Liver (tissue), 9 donors: ENCODE data around the gene SS18L1. TPM values are rescaled to one million over a fixed set of nuclear protein-coding genes. Genes with fewer than 3 reads are reported as not detected.

Source experiments
- DNase-seq: peaks from one replicate; pipeline ENCODE4 v3.0.0-alpha.2; 2017; ENCODE audit warnings: low spot score
- H3K27ac ChIP-seq, 2 donors: one replicate each; pipeline ENCODE4 v1.7.0; 2013; ENCODE audit warnings: inconsistent platforms in 2 of 2, low read length in 2 of 2, control low read depth in 1 of 2, low read depth in 1 of 2, mild to moderate bottlenecking in 1 of 2
- H3K27me3 ChIP-seq, 4 donors: one replicate each; pipeline versions ENCODE4 v1.6.1 to v1.7.0; 2013; ENCODE audit warnings: low read length in 3 of 4, inconsistent platforms in 1 of 4, mild to moderate bottlenecking in 1 of 4, moderate library complexity in 1 of 4; ENCODE audit not compliant: control insufficient read depth in 4 of 4, insufficient read depth in 4 of 4
- H3K36me3 ChIP-seq, 4 donors: one replicate each; pipeline versions ENCODE4 v1.6.1 to v1.7.0; 2013; ENCODE audit warnings: low read length in 3 of 4, mild to moderate bottlenecking in 3 of 4, low read depth in 1 of 4, moderate library complexity in 1 of 4; ENCODE audit not compliant: control insufficient read depth in 4 of 4, insufficient read depth in 3 of 4
- H3K4me1 ChIP-seq, 4 donors: one replicate each; pipeline versions ENCODE4 v1.6.1 to v1.7.0; 2013; ENCODE audit warnings: low read length in 3 of 4, mild to moderate bottlenecking in 3 of 4, moderate library complexity in 1 of 4; ENCODE audit not compliant: control insufficient read depth in 4 of 4, insufficient read depth in 4 of 4
- H3K4me3 ChIP-seq, 3 donors: one replicate each; pipeline versions ENCODE4 v1.6.1 to v1.7.0; 2013; ENCODE audit warnings: low read length in 3 of 3, control low read depth in 1 of 3, low read depth in 1 of 3, mild to moderate bottlenecking in 1 of 3
- H3K9ac ChIP-seq, 2 donors: one replicate each; pipeline ENCODE4 v1.7.0; 2013; ENCODE audit warnings: low read length in 2 of 2, mild to moderate bottlenecking in 2 of 2, moderate library complexity in 2 of 2, control low read depth in 1 of 2, low read depth in 1 of 2
- H3K9me3 ChIP-seq, 4 donors: one replicate each; pipeline versions ENCODE4 v1.6.1 to v1.7.0; 2013; ENCODE audit warnings: low read length in 3 of 4; ENCODE audit not compliant: control insufficient read depth in 4 of 4
- ATF3 ChIP-seq: IDR thresholded peaks from 2 replicates; pipeline ENCODE4 v1.6.1; 2016; ENCODE audit warnings: antibody characterized with exemption
- CTCF ChIP-seq: fragments of 150-350 bp; IDR thresholded peaks from 2 replicates; pipeline ENCODE4 v1.5.1; 2017; ENCODE audit warnings: improper control_type of control experiment, low read depth, low read length; ENCODE audit not compliant: missing input control
- EGR1 ChIP-seq, 2 donors: IDR thresholded peaks; 2 replicates each; pipeline ENCODE4 v1.6.1; 2016 to 2018; ENCODE audit warnings: antibody characterized with exemption in 2 of 2, low read depth in 2 of 2
- FOXA1 ChIP-seq: IDR thresholded peaks from 2 replicates; pipeline ENCODE4 v1.6.1; 2016; ENCODE audit warnings: antibody characterized with exemption
- FOXA2 ChIP-seq: IDR thresholded peaks from 2 replicates; pipeline ENCODE4 v1.6.1; 2016; ENCODE audit warnings: antibody characterized with exemption
- GABPA ChIP-seq, 2 donors: IDR thresholded peaks in 1 of 2; conservative IDR thresholded peaks in 1 of 2; 2 replicates each; pipeline ENCODE4 v1.6.1; 2016; ENCODE audit warnings: antibody characterized with exemption in 2 of 2, mild to moderate bottlenecking in 1 of 2, moderate library complexity in 1 of 2
- HNF4A ChIP-seq, 2 donors: conservative IDR thresholded peaks; 2 replicates each; pipeline ENCODE4 v1.6.1; 2016; ENCODE audit warnings: antibody characterized with exemption in 2 of 2, mild to moderate bottlenecking in 2 of 2
- HNF4G ChIP-seq: IDR thresholded peaks from 2 replicates; pipeline ENCODE4 v1.6.1; 2016; ENCODE audit warnings: antibody characterized with exemption
- JUND ChIP-seq, 2 donors: IDR thresholded peaks; 2 replicates each; pipeline ENCODE4 v1.6.1; 2016; ENCODE audit warnings: antibody characterized with exemption in 2 of 2
- NR2F2 ChIP-seq: IDR thresholded peaks from 2 replicates; pipeline ENCODE4 v1.6.1; 2016; ENCODE audit warnings: antibody characterized with exemption
- RAD21 ChIP-seq, 2 donors: IDR thresholded peaks; 2 replicates each; pipeline ENCODE4 v1.6.1; 2016; ENCODE audit warnings: antibody characterized with exemption in 2 of 2, mild to moderate bottlenecking in 2 of 2
- RXRA ChIP-seq, 2 donors: IDR thresholded peaks; 2 replicates each; pipeline ENCODE4 v1.6.1; 2017 to 2018; ENCODE audit warnings: antibody characterized with exemption in 2 of 2, mild to moderate bottlenecking in 1 of 2
- SP1 ChIP-seq: IDR thresholded peaks from 2 replicates; pipeline ENCODE4 v1.6.1; 2018; ENCODE audit warnings: antibody characterized with exemption, mild to moderate bottlenecking
- TAF1 ChIP-seq: conservative IDR thresholded peaks from 2 replicates; pipeline ENCODE4 v1.6.1; 2016; ENCODE audit warnings: antibody characterized with exemption, mild to moderate bottlenecking
- YY1 ChIP-seq: IDR thresholded peaks from 2 replicates; pipeline ENCODE4 v1.6.1; 2016; ENCODE audit warnings: antibody characterized with exemption, mild to moderate bottlenecking
- WGBS: extraction: QIAGEN DNeasy Blood & Tissue Kit; methylation state at CpG from one replicate; pipeline ENCODE4 v1.1.7; 2013; 5-methylcytosine and 5-hydroxymethylcytosine counted together
- polyA plus RNA-seq, 2 donors: library from polyadenylated mRNA; stranded (reverse) in 1 of 2; unstranded in 1 of 2; fragments of 200-250 nt in 1 of 2; fragments of >200 nt in 1 of 2; fragmentation: Nextera tagmentation in 1 of 2; extraction: Ambion mirVana in 1 of 2; gene quantifications; one replicate each; pipeline versions ENCODE4 v1.2.1 to v1.2.3, GENCODE V29; 2013 to 2015
- total RNA-seq, 2 donors: library from RNA; depleted of rRNA; stranded (reverse); fragments of >200 nt; gene quantifications; one replicate each; pipeline ENCODE4 v1.2.3, GENCODE V29; 2014
- TF ChIP-seq, protein P1 (sequence below): IDR thresholded peaks from 2 replicates; pipeline ENCODE4 v1.6.1; 2016; ENCODE audit warnings: antibody characterized with exemption
- TF ChIP-seq, protein P2 (sequence below): IDR thresholded peaks from 2 replicates; pipeline ENCODE4 v1.6.1; 2016; ENCODE audit warnings: antibody characterized with exemption, mild to moderate bottlenecking
- donor health status: healthy.
- donor health status: healthy.
- donor health status: healthy.
- donor health status: healthy.
- donor health status: healthy.

Gene SS18L1
- total and polyA plus RNA-seq, 4 donors: 6.1 to 24.3 (median 16.7) TPM

DNA sequence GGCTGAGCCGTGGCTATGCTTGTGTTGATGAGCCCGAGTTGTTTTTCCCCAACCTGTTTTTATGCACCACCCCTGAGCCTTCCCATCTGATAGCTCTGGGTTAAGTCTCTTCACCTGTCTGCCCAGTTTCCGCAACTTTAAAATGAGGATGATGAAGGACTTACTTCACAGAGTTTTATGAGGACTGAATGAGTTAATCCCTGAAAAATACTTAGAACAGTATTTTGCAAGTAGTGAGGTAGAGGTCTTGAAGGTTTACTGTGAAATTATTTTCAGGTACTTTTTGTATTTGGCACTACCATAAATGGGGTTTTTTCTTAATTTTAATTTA lies 42.5 kb downstream of the SS18L1 start:
- Histone ChIP-seq H3K9ac (peak overlapping the region in 1 of 2 donors; percentile 11), H3K4me3 (no peak overlapping the region), H3K27ac (peak overlapping the region; percentile 83 to 93), H3K36me3 (peaks cover 0 to 8% (median 3%) of the 10 kb centered on the region in 4 donors), H3K4me1 (peaks cover 7 to 44% (median 35%) of the 10 kb centered on the region in 4 donors), H3K27me3 (no peaks in the 10 kb centered on the region), H3K9me3 (no peaks in the 10 kb centered on the region)
- TF ChIP-seq FOXA1 (no peak), RXRA (IDR thresholded peaks at IDR 0.05) (no peak), FOXA2 (no peak), HNF4A (conservative IDR thresholded peaks at IDR 0.05) (no peak), ATF3 (no peak), CTCF (no peak), EGR1 (IDR thresholded peaks at IDR 0.05; ENCODE audit: low read depth in 2 of 2) (no peak)
- TF ChIP-seq, protein P1, sequence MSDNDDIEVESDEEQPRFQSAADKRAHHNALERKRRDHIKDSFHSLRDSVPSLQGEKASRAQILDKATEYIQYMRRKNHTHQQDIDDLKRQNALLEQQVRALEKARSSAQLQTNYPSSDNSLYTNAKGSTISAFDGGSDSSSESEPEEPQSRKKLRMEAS: no peak
- DNase-seq: no peak
- WGBS: 54% methylated on average over 3 of the region's 3 CpGs

GRCh38 chr20:62186887-62187866 lies 43.6 kb downstream of the SS18L1 start:
- TF ChIP-seq, protein P1: no peak
- peak in 1 of 2 donors; percentile 9 for TF ChIP-seq RXRA (IDR thresholded peaks at IDR 0.05)
- Histone ChIP-seq H3K27me3 (no peaks in the 10 kb centered on the region), H3K4me3 (no peak overlapping the region), H3K9ac (peak overlapping the region in 1 of 2 donors; percentile 41), H3K9me3 (no peaks in the 10 kb centered on the region), H3K27ac (peak overlapping the region; percentile 22 to 39), H3K4me1 (peaks cover 7 to 36% (median 32%) of the 10 kb centered on the region in 4 donors), H3K36me3 (peaks cover 0 to 7% (median 3%) of the 10 kb centered on the region in 4 donors)
- DNase-seq: no peak
- WGBS: 66% methylated on average over 13 of the region's 13 CpGs

- Histone ChIP-seq H3K9ac (no peak overlapping the region), H3K4me1 (peaks cover 0 to 21% (median 16%) of the 10 kb centered on the region in 4 donors), H3K4me3 (no peak overlapping the region), H3K9me3 (no peaks in the 10 kb centered on the region), H3K27me3 (no peaks in the 10 kb centered on the region), H3K36me3 (peaks cover 0 to 13% (median 8%) of the 10 kb centered on the region in 4 donors), H3K27ac (no peak overlapping the region)
- 94% methylated on average over 25 of the region's 25 CpGs for WGBS
- no peak for DNase-seq
- TF ChIP-seq YY1 (no peak), RAD21 (IDR thresholded peaks at IDR 0.05) (no peak), EGR1 (IDR thresholded peaks at IDR 0.05; ENCODE audit: low read depth in 2 of 2) (no peak), GABPA (IDR thresholded peaks at IDR 0.05 in 1 of 2, conservative IDR thresholded peaks at IDR 0.05 in 1 of 2) (no peak), RXRA (IDR thresholded peaks at IDR 0.05) (no peak), SP1 (no peak), JUND (IDR thresholded peaks at IDR 0.05) (no peak), TAF1 (no peak), NR2F2 (no peak), HNF4G (no peak), ATF3 (no peak), FOXA1 (no peak), FOXA2 (no peak)
- TF ChIP-seq, protein P1: no peak
- TF ChIP-seq, protein P2, sequence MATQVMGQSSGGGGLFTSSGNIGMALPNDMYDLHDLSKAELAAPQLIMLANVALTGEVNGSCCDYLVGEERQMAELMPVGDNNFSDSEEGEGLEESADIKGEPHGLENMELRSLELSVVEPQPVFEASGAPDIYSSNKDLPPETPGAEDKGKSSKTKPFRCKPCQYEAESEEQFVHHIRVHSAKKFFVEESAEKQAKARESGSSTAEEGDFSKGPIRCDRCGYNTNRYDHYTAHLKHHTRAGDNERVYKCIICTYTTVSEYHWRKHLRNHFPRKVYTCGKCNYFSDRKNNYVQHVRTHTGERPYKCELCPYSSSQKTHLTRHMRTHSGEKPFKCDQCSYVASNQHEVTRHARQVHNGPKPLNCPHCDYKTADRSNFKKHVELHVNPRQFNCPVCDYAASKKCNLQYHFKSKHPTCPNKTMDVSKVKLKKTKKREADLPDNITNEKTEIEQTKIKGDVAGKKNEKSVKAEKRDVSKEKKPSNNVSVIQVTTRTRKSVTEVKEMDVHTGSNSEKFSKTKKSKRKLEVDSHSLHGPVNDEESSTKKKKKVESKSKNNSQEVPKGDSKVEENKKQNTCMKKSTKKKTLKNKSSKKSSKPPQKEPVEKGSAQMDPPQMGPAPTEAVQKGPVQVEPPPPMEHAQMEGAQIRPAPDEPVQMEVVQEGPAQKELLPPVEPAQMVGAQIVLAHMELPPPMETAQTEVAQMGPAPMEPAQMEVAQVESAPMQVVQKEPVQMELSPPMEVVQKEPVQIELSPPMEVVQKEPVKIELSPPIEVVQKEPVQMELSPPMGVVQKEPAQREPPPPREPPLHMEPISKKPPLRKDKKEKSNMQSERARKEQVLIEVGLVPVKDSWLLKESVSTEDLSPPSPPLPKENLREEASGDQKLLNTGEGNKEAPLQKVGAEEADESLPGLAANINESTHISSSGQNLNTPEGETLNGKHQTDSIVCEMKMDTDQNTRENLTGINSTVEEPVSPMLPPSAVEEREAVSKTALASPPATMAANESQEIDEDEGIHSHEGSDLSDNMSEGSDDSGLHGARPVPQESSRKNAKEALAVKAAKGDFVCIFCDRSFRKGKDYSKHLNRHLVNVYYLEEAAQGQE: no peak
Measured at GRCh38 chr20:62190639-62191411, 47.3 kb downstream of the SS18L1 start.
